GM19438 (cell line): ENCODE measurements around the gene CES2.
"Not testable (repeated sequence)": the region's sequence is repeated elsewhere in the genome, so short reads cannot be mapped to it uniquely, and the experiment has no call there.

Source experiments
- ATAC-seq: cut with Tn5 transposase; IDR thresholded peaks from one replicate; pipeline ENCODE4 v1.9.1; 2021; ENCODE audit warnings: low read depth; ENCODE audit not compliant: unreplicated experiment

Gene CES2

DNA sequence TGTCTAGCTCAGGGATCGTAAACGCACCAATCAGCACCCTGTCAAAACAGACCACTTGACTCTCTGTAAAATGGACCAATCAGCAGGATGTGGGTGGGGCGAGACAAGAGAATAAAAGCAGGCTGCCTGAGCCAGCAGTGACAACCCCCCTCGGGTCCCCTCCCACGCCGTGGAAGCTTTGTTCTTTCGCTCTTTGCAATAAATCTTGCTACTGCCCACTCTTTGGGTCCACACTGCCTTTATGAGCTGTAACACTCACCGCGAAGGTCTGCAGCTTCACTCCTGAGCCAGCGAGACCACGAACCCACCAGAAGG, 39.6 kb downstream of the CES2 start:
- ATAC-seq, result not testable (repeated sequence)

DNA sequence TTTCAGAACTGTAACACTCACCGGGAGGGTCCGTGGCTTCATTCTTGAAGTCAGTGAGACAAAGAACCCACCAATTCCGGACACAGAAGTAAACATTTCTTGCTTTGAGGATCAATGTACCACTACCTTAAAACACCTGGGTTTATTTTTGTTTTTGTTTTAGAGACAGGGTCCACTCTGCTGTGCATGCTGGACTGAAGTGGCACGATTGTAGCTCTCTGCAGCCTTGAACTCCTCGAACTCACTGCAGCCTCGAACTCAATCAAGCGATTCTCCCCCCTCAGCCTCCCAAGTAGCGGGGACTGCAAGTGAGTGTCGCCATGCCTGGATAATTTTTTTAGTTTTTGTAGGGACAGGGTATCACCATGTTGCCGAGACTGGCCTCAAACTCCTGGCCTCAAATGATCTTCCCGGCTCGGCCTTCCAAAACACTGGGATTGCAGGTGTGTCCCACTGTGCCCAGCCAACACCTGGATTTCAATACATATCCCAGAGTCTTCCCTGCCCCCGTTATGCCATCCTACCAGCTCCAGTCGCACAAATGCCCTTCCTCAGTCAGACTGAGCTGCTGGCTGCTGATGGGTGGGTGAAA, 40.1 kb downstream of the CES2 start:
- no peak for ATAC-seq

DNA sequence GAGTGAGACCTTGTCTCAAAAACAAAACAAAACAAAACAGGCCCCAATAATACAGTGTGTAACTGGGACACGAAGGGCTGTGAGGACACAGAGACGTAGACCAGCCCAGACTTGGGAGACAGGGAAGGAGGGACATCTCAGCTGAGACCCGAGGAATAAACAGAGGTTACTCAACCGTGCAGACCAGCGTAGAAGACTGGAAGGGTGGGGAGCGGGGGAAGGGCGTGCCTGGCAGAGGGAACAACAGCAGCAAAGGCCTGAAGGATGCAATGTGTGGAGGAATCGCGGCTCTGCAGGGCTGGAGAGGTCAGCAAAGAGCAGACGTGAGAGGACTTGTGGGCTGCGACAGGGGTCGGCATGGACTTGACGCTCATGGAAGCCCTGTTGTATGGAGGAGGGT, 41.4 kb downstream of the CES2 start:
- no peak for ATAC-seq

DNA sequence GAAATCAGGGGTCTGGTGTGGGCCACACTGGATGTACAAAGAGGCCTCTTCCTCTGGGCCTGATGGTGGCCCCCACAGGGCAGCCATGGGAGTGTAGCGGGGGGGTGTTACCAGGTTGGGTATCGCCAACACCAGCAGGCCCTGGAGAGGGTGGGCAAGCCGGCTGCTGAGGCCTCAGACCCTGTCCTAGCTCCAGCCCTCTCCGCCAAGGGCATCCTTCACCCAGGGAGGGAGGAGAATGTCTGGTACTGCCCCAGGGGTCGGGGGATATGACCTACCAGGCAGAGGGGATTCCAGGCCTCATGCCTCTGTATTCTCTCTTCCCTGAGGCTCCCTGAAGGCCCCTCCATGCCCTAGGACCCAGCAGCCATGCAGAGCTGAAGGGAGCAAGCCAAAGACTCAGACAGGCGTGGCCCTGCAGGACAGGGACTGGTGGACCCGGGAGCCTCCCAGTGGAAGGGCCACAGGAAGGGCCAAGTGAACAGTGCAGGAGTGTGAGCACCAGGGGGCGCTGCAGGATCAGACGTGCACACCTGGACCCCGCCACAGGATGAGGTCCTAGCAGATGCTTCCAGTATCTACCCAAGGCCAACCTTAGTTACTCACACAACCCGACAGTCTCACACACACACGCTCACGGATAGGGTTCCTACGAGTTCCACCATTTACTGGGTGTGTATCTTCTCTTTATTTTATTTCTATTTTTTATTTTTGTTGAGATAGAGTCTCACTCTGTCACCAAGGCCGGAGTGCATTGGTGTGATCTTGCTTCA, 42.2 kb downstream of the CES2 start:
- ATAC-seq, result no peak

DNA sequence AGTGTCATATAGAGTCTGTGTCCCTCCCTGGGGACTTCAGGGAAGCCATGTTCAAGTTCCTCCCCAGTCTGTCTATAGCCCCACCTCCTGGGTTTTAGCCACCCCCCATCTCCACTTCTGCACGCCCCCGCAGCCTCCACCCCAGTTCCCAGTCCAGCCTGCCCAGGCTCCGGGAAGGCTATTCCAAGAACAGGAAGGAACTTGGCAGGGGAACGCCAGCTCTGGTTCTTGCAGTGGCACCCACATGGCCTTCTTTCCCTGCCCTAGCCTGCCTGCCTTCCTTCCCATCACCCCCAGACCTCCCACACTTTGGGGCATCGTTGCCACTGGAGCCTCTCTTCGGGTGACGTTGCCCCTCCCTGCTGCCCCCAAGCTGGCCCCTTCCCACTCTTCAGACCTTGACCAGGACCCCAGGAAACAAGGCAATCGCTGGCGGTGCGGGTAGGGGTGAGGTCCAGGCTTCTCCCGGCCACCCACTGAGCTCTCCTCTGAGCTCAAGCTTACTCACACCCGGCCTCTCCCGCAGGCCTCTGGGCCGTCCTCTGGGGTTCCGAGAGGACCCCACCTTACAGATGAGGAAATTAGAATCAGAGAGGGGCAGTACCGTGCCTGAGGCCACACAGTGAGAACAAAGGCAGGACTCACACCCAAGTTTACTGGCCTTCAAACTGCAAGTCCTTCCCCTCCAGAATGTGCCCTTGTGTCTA, 43.8 kb downstream of the CES2 start:
- ATAC-seq, result no peak

DNA sequence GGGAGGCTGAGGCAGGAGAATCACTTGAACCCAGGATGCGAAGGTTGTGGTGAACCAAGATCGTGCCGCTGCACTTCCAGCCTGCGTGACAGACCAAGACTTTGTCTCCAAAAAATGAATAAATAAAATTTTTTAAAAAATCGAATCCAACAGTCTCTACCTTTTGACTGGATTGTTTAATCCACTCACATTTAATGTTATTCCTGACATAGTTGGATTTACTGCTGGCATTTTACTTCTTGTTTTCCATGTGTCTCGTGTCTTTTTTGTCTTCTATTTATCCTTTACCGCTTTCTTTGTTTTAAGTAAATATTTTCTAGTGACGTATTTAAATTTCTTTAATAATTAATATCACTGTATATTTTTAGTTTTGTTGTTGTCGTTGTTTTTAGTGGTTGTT, 47.7 kb downstream of the CES2 start:
- no peak for ATAC-seq

DNA sequence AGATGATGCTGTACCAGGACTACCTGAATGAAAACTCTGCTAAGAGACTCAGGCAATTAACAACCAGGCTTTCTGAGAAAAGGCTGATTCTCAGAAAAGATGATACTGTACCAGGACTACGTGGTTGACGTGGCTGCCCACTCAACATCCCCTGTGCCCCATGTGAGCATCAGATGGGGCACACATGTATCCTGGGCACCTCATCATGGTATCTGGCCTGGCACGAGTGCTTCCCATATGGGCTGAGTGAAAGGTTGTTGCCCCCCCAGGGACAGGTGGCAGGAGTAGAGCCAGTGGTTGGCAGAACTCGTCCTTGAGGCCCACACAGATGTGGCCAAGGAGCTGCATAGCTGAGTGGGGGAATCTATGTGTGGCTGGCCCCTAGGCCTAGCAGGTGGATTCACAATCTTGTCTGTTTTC, 49.6 kb downstream of the CES2 start:
- ATAC-seq, result no peak

DNA sequence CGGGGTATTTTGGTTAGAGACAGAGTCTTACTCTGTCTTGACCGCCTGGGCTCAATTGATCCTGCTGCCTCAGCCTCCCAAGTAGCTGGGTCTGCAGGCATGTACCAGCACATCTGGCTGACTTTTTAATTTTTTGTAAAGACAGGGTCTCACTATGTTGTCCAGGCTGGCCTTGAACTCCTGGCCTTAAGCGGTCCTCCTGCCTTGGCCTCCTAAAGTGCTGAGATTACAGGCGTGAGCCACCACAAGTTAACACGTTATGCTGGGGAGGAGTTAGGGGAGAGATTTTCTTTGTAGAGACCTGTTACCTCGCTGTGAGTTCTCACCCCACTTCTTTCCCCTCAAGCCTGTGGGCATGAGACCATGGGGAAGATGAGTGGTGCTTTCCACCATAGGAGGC, 51.2 kb downstream of the CES2 start:
- no peak for ATAC-seq

DNA sequence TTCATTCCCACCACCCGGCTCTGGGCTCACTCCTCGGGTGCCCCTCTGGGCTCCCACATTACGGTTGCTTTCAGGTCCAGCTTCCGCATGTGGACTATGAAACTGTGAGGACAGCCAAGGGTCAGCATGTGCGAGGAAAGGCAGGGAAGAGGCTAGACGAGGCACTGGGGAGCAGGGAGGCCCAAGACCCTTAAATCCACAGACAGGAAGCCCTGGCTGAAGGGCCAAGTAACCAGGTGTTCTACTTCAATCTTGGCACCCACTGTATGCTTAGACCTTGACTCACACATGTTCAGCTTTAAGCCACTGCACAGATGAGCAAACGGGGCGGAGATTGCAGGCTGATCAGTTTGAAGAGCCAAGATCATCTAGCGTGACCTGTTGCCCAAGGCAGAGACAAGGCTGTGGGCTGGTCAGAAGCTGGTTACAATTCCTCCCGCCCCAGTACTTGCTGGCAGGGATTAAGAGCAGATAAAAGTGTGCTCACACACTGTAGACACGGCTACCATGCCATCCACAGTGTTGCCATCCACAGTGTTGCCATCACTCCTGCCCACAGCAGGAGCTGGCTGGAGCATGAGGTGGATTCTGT, 53.0 kb downstream of the CES2 start, which contains the start of gene CES4A:
Gene CES4A (plus strand): TSS at position 393 of the 592 bp plus-strand sequence. CDS start 184 bp downstream, at position 577.
- ATAC-seq, result no peak

DNA sequence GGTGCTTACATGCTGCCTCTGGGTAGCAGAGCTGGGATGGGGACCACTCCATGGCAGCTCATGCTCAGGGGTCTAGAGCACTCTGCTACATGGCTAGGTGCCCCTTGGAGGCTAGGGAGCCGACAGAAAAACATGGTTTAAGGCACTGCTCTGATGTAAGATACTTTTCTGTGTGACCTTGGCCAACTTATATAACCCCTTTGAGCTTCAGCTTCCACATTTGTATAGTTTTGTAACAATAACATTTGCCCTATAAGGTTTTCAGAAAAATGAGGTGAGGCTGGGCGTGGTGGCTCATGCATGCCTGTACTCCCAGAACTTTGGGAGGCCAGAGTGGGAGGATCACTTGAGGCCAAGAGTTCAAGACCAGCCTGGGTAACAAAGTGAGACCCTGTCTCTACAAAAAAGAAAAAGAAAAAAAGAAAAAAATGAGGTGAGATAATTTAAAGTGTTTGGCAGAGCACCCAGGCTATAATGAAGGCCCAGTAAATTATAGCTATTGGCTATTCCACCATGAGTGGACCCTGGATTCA, 56.3 kb downstream of the CES2 start:
- ATAC-seq, result no peak

DNA sequence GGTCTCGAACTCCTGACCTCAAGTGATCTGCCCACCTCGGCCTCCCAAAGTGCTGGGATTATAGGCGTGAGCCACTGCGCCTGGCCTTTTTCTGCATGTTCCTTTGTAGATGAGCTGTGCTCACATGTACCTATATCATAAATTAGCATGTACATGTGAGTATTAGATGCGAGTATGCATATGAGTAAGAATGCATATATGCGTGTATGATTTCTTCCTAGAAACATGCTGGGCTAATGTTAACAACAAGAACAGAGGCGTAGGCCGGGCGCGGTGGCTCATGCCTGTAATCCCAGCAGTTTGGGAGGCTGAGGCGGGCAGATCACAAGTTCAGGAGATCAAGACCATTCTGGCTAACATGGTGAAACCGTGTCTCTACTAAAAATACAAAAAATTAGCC, 58.2 kb downstream of the CES2 start:
- ATAC-seq, result not testable (repeated sequence)
